IMR-90 (cell line): ENCODE results near the gene PDE8B. TPM values are rescaled to one million over a fixed set of nuclear protein-coding genes. Genes with fewer than 3 reads are reported as not detected.

ENCODE experiments used
- ATAC-seq: fragments of 200-7000 bp; cut with Tn5 transposase; 2 replicates; pipeline ENCODE4 v1.9.1; 2020; ENCODE audit warnings: low read depth, mild to moderate bottlenecking, moderate library complexity
- BruUV-seq: library from RNA; stranded (reverse); fragments of 400-500 nt; replicated peaks from 2 replicates; lab custom pipeline; 2021; lab: Mats Ljungman, UMichigan
- CTCF ChIA-PET: fragments of 300-600 bp; formaldehyde crosslinking; extraction: SDS; loops from one replicate; lab custom pipeline; 2021; ENCODE audit warnings: antibody characterized with exemption; lab: Yijun Ruan, JAX
- POLR2A ChIA-PET: fragments of 300-600 bp; sonication (Branson Sonifier 250); formaldehyde crosslinking; loops from one replicate; lab custom pipeline; 2022; ENCODE audit warnings: antibody characterized with exemption; ENCODE audit not compliant: unreplicated experiment; lab: Charles Lee
- DNase-seq: peaks from one replicate; pipeline ENCODE4 v3.0.0; 2013
- H2AFZ ChIP-seq: replicated peaks from 2 replicates; pipeline ENCODE3; 2013; ENCODE audit warnings: low read length, mild to moderate bottlenecking; ENCODE audit not compliant: poor library complexity
- H2AK5ac ChIP-seq: 2 replicates; pipeline ENCODE4 v1.6.1; 2013; ENCODE audit warnings: low read depth, low read length, inconsistent platforms
- H2AK9ac ChIP-seq: replicated peaks from 2 replicates; pipeline ENCODE3; 2013; ENCODE audit warnings: mild to moderate bottlenecking, low read depth, low read length, moderate library complexity; ENCODE audit not compliant: poor library complexity
- H2BK120ac ChIP-seq: 2 replicates; pipeline ENCODE4 v1.6.1; 2013; ENCODE audit warnings: low read depth, low read length, inconsistent platforms
- H2BK15ac ChIP-seq: 3 replicates; pipeline ENCODE4 v1.6.1; 2013; ENCODE audit warnings: low read depth, low read length, inconsistent platforms
- H2BK20ac ChIP-seq: 2 replicates; pipeline ENCODE4 v1.6.1; 2013; ENCODE audit warnings: low read depth, mild to moderate bottlenecking, inconsistent platforms, low read length, moderate library complexity
- H2BK5ac ChIP-seq: 2 replicates; pipeline ENCODE4 v1.6.1; 2013; ENCODE audit warnings: mild to moderate bottlenecking, low read depth, low read length, inconsistent platforms; ENCODE audit not compliant: poor library complexity, severe bottlenecking
- H3K14ac ChIP-seq: replicated peaks from 2 replicates; pipeline ENCODE4 v1.6.1; 2013; ENCODE audit warnings: low read depth, low read length, inconsistent platforms
- H3K18ac ChIP-seq: 2 replicates; pipeline ENCODE4 v1.6.1; 2013; ENCODE audit warnings: low read depth, low read length, control low read depth
- H3K23ac ChIP-seq: 2 replicates; pipeline ENCODE4 v1.6.1; 2013; ENCODE audit warnings: low read depth, low read length, inconsistent platforms
- H3K27ac ChIP-seq: 2 replicates; pipeline ENCODE4 v1.5.1; 2013; ENCODE audit warnings: mild to moderate bottlenecking, control low read depth, low read length; ENCODE audit not compliant: insufficient read depth
- H3K27me3 ChIP-seq: 2 replicates; pipeline ENCODE4 v1.6.1; 2013; ENCODE audit warnings: low read length; ENCODE audit not compliant: control insufficient read depth, insufficient read depth
- H3K36me3 ChIP-seq: 2 replicates; pipeline ENCODE4 v1.6.1; 2013; ENCODE audit warnings: low read length, mixed read lengths; ENCODE audit not compliant: control insufficient read depth, insufficient read depth
- H3K4ac ChIP-seq: 2 replicates; pipeline ENCODE4 v1.6.1; 2013; ENCODE audit warnings: low read depth, low read length, inconsistent platforms
- H3K4me1 ChIP-seq: 2 replicates; pipeline ENCODE4 v1.6.1; 2013; ENCODE audit warnings: low read length, mixed read lengths; ENCODE audit not compliant: control insufficient read depth, insufficient read depth
- H3K4me2 ChIP-seq: 2 replicates; pipeline ENCODE4 v1.6.1; 2013; ENCODE audit warnings: low read depth, mild to moderate bottlenecking, control low read depth, low read length, moderate library complexity
- H3K4me3 ChIP-seq: 2 replicates; pipeline ENCODE4 v1.5.1; 2013; ENCODE audit warnings: low read depth, mild to moderate bottlenecking, control low read depth, low read length, moderate library complexity; ENCODE audit not compliant: insufficient read depth
- H3K56ac ChIP-seq: 2 replicates; pipeline ENCODE4 v1.6.1; 2013; ENCODE audit warnings: low read length, inconsistent platforms; ENCODE audit not compliant: insufficient read depth; ENCODE audit errors: extremely low read depth
- H3K79me1 ChIP-seq, 2 experiments: 2 replicates each; pipeline ENCODE4 v1.6.1; 2013; ENCODE audit warnings: low read length in 2 of 2, inconsistent platforms in 1 of 2, low read depth in 1 of 2
- H3K9ac ChIP-seq: 2 replicates; pipeline ENCODE4 v1.6.1; 2013; ENCODE audit warnings: low read depth, low read length, control low read depth
- H3K9me1 ChIP-seq: 2 replicates; pipeline ENCODE4 v1.6.1; 2013; ENCODE audit warnings: low read length, inconsistent platforms; ENCODE audit not compliant: insufficient read depth
- H3K9me3 ChIP-seq: 2 replicates; pipeline ENCODE4 v1.6.1; 2013; ENCODE audit warnings: low read length; ENCODE audit not compliant: control insufficient read depth, insufficient read depth
- H4K20me1 ChIP-seq: 2 replicates; pipeline ENCODE4 v1.6.1; 2013; ENCODE audit warnings: low read length, inconsistent platforms; ENCODE audit not compliant: insufficient read depth
- H4K5ac ChIP-seq: 2 replicates; pipeline ENCODE4 v1.6.1; 2013; ENCODE audit warnings: mild to moderate bottlenecking, low read depth, low read length, control low read depth
- H4K8ac ChIP-seq, 2 experiments: 2 replicates each; pipeline ENCODE4 v1.6.1; 2013; ENCODE audit warnings: low read depth in 2 of 2, low read length in 2 of 2, control low read depth in 1 of 2, inconsistent platforms in 1 of 2
- H4K91ac ChIP-seq: 2 replicates; pipeline ENCODE4 v1.6.1; 2013; ENCODE audit warnings: low read depth, low read length, inconsistent platforms; ENCODE audit not compliant: insufficient read depth
- BHLHE40 ChIP-seq: fragments of 150-350 bp; IDR thresholded peaks from 2 replicates; pipeline ENCODE4 v1.6.1; 2016; ENCODE audit warnings: mild to moderate bottlenecking, low read depth, low read length
- CEBPB ChIP-seq: IDR thresholded peaks from 2 replicates; pipeline ENCODE4 v1.6.1; 2012; ENCODE audit warnings: low read depth, low read length, improper control_type of control experiment
- CHD1 ChIP-seq: IDR thresholded peaks from 2 replicates; pipeline ENCODE4 v1.6.1; 2012; ENCODE audit warnings: low read depth, low read length, improper control_type of control experiment
- CTCF ChIP-seq: conservative IDR thresholded peaks from 2 replicates; pipeline ENCODE4 v1.5.1; 2012; ENCODE audit warnings: mild to moderate bottlenecking, low read depth, low read length, improper control_type of control experiment
- ELK1 ChIP-seq: fragments of 150-350 bp; IDR thresholded peaks from 2 replicates; pipeline ENCODE4 v1.6.1; 2016; ENCODE audit warnings: low read depth, mild to moderate bottlenecking, low read length, moderate library complexity, borderline replicate concordance
- FOS ChIP-seq: fragments of 150-350 bp; IDR thresholded peaks from 2 replicates; pipeline ENCODE4 v1.6.1; 2016; ENCODE audit warnings: low read depth, low read length
- MAFK ChIP-seq: IDR thresholded peaks from 2 replicates; pipeline ENCODE4 v1.6.1; 2012; ENCODE audit warnings: low read depth, low read length, improper control_type of control experiment
- MAZ ChIP-seq: IDR thresholded peaks from 2 replicates; pipeline ENCODE4 v1.6.1; 2012; ENCODE audit warnings: low read depth, mild to moderate bottlenecking, low read length, improper control_type of control experiment, moderate library complexity, borderline replicate concordance
- MXI1 ChIP-seq: IDR thresholded peaks from 2 replicates; pipeline ENCODE4 v1.6.1; 2012; ENCODE audit warnings: low read depth, mild to moderate bottlenecking, low read length, moderate library complexity, borderline replicate concordance
- POLR2A ChIP-seq: IDR thresholded peaks from 2 replicates; pipeline ENCODE4 v1.6.1; 2012; ENCODE audit warnings: mild to moderate bottlenecking, low read depth, low read length
- RAD21 ChIP-seq: IDR thresholded peaks from 2 replicates; pipeline ENCODE4 v1.6.1; 2012; ENCODE audit warnings: low read length, improper control_type of control experiment
- RCOR1 ChIP-seq: IDR thresholded peaks from 2 replicates; pipeline ENCODE4 v1.6.1; 2012; ENCODE audit warnings: mild to moderate bottlenecking, low read length, improper control_type of control experiment; ENCODE audit not compliant: insufficient replicate concordance
- RFX5 ChIP-seq: IDR thresholded peaks from 2 replicates; pipeline ENCODE4 v1.8.0; 2012; ENCODE audit warnings: low read depth, mild to moderate bottlenecking, low read length, moderate library complexity
- SMC3 ChIP-seq: fragments of 150-350 bp; IDR thresholded peaks from 2 replicates; pipeline ENCODE4 v1.6.1; 2016; ENCODE audit warnings: low read depth, mild to moderate bottlenecking, antibody characterized with exemption, low read length, moderate library complexity
- USF2 ChIP-seq: fragments of 150-350 bp; IDR thresholded peaks from 2 replicates; pipeline ENCODE4 v1.6.1; 2017; ENCODE audit warnings: mild to moderate bottlenecking, antibody characterized with exemption, low read length, low read depth
- WGBS, 2 experiments: methylation state at CpG; one replicate each; pipeline versions ENCODE4 v1.1.5 to v1.1.7; 2013; ENCODE audit warnings: missing lambda C conversion rate in 2 of 2; ENCODE audit not compliant: insufficient read length in 1 of 2; ENCODE audit errors: extremely low coverage in 2 of 2; 5-methylcytosine and 5-hydroxymethylcytosine counted together
- dilution Hi-C: fragments of 300-500 bp; cut with HindIII; formaldehyde crosslinking; loops from one replicate; pipeline ENCODE4 v1.14.3; 2018; ENCODE audit warnings: low sequenced_read_pairs; ENCODE audit not compliant: unreplicated experiment
- in situ Hi-C: fragments of 300-500 bp; cut with MboI; formaldehyde crosslinking; loops from 3 replicates; pipeline ENCODE4 v1.14.3; 2019; ENCODE audit warnings: low sequenced_read_pairs, inconsistent platforms, mixed read lengths
- intact Hi-C: fragments of 100-400 bp; cut with micrococcal nuclease; formaldehyde crosslinking; loops from 2 replicates; pipeline ENCODE4 v1.10.0; 2022
- polyA plus RNA-seq, 3 experiments: library from polyadenylated mRNA; depleted of rRNA; stranded (reverse); fragments of >200 nt; gene quantifications; 2 replicates each; pipeline ENCODE4 v1.2.3, GENCODE V29; 2012; ENCODE audit warnings: low replicate concordance in 1 of 3
- total RNA-seq: library from RNA; depleted of rRNA; stranded (reverse); fragments of >200 nt; gene quantifications from 2 replicates; pipeline ENCODE4 v1.2.3, GENCODE V29; 2012

Gene PDE8B
- total and polyA plus RNA-seq, 2 of the 4 experiments (the other 2 are of a cell fraction), result under 0.01 to 0.03 TPM

- Histone ChIP-seq H3K36me3 (no peaks in the 10 kb centered on the region), H3K23ac (no peak overlapping the region), H3K4me2 (no peak overlapping the region), H3K56ac (no peak overlapping the region), H4K8ac (no peak overlapping the region), H4K5ac (no peak overlapping the region), H3K14ac (no peak overlapping the region), H3K27me3 (no peaks in the 10 kb centered on the region), H3K4me1 (peaks cover 7% of the 10 kb centered on the region), H2AFZ (no peak overlapping the region), H4K20me1 (no peaks in the 10 kb centered on the region), H3K18ac (no peak overlapping the region), H2AK5ac (0 out of 2 replicates have a peak overlapping the region, but pooled peaks have one; percentile 16), H3K4me3 (no peak overlapping the region), H3K9me1 (peaks cover 8% of the 10 kb centered on the region; the same call in 1 of the 2 replicates), H3K27ac (no peak overlapping the region), H2BK20ac (no peak overlapping the region), H4K91ac (no peak overlapping the region), H3K79me1 (no peaks in the 10 kb centered on the region), H3K4ac (no peak overlapping the region), H3K9me3 (no peaks in the 10 kb centered on the region), H3K9ac (no peak overlapping the region), H2BK15ac (no peak overlapping the region), H2BK120ac (no peak overlapping the region), H2AK9ac (no peak overlapping the region), H2BK5ac (no peak overlapping the region)
- no TSS peak for BruUV-seq
- ChIA-PET CTCF (no interaction called here), POLR2A (no interaction called here)
- WGBS, 2 experiments, result 100% methylated on average over 2 of the region's 3 CpGs; no CpG with 5 or more reads in 1 of the 2 experiments
- dilution Hi-C loops (no loop called here), in situ Hi-C loops (no loop called here), intact Hi-C loops (loop anchor here (5.0 kb wide), 1 partner anchor 212 kb away; the partner anchor contains the start of gene WDR41)
- TF ChIP-seq CEBPB, result no peak
- no peak for TF ChIP-seq CTCF
- TF ChIP-seq ELK1, result no peak
- TF ChIP-seq USF2, result no peak
- TF ChIP-seq FOS, result no peak
- no peak for TF ChIP-seq MXI1
- TF ChIP-seq MAZ, result no peak
- TF ChIP-seq RCOR1, result no peak
- no peak for TF ChIP-seq SMC3
- TF ChIP-seq RAD21, result no peak
- no peak for TF ChIP-seq RFX5
- no peak for TF ChIP-seq BHLHE40
- TF ChIP-seq MAFK, result no peak
- no peak for TF ChIP-seq CHD1
- TF ChIP-seq POLR2A, result no peak
- ATAC-seq (no peak), DNase-seq (no peak)
These were observed 69.6 kb downstream of the PDE8B start for GRCh38 chr5:77280036-77280435.
